ELR (cell line): ENCODE results near the gene DEFB123.

Experiments used
- DNase-seq: peaks from one replicate; pipeline ENCODE4 v3.0.0-alpha.2; 2015; ENCODE audit warnings: low read depth

The DEFB123 gene

GRCh38 chr20:31474097-31474436, 33.6 kb downstream of the DEFB123 start:
- no peak for DNase-seq

GRCh38 chr20:31474758-31475427, 34.5 kb downstream of the DEFB123 start, which contains the start of the genes DEFB124 and REM1:
Gene DEFB124 (minus strand): TSS chr20:31475127. CDS start chr20:31473013, 2,114 bp downstream.
Gene REM1 (plus strand): TSS chr20:31475288. CDS start chr20:31476446, 1,158 bp downstream.
- DNase-seq: no peak

GRCh38 chr20:31475472-31476293, 35.3 kb downstream of the DEFB123 start:
- no peak for DNase-seq

- no peak for DNase-seq
Measured at GRCh38 chr20:31476294-31476585, 35.8 kb downstream of the DEFB123 start.

- peak; percentile 37 for DNase-seq
Measured at GRCh38 chr20:31476643-31477215, 36.3 kb downstream of the DEFB123 start.

GRCh38 chr20:31484001-31484400, 43.6 kb downstream of the DEFB123 start:
- DNase-seq: no peak

GRCh38 chr20:31485450-31486339, 45.3 kb downstream of the DEFB123 start:
- DNase-seq: no peak

- DNase-seq: no peak
Measured at GRCh38 chr20:31488115-31488514, 47.7 kb downstream of the DEFB123 start.

GRCh38 chr20:31489152-31489551, 48.7 kb downstream of the DEFB123 start:
- DNase-seq: no peak

GRCh38 chr20:31490752-31491151, 50.3 kb downstream of the DEFB123 start:
- DNase-seq: no peak

GRCh38 chr20:31494131-31494530, 53.7 kb downstream of the DEFB123 start:
- peak; percentile 65 for DNase-seq

GRCh38 chr20:31496761-31497295, 56.4 kb downstream of the DEFB123 start:
- no peak for DNase-seq

- DNase-seq: peak; percentile 28
Measured at GRCh38 chr20:31497838-31498540, 57.6 kb downstream of the DEFB123 start.
